ENCODE measurements around the gene NDUFAF2. TPM values are rescaled to one million over a fixed set of nuclear protein-coding genes. Genes with fewer than 3 reads are reported as not detected.

The NDUFAF2 gene
- total RNA-seq, 6 experiments from 2014 or later = 40.4 to 57.3 (median 51.5) TPM

- Mint-ChIP-seq H3K27me3 (ENCODE audit: insufficient read depth) (no peaks in the 10 kb centered on the region), H3K9me3 (no peaks in the 10 kb centered on the region)
- no peak for TF ChIP-seq CTCF (IDR thresholded peaks at IDR 0.05)
These were observed 226.5 kb downstream of the NDUFAF2 start for GRCh38 chr5:61171479-61171878.

GRCh38 chr5:61176631-61177030 is 231.6 kb downstream of the NDUFAF2 start:
- H3K4me1 Mint-ChIP-seq (ENCODE audit: low read depth) = peaks cover 6% of the 10 kb centered on the region; the same call in 1 of the 2 replicates
- no peak for TF ChIP-seq CTCF (IDR thresholded peaks at IDR 0.05)
- no peak overlapping the region for H3K27ac Mint-ChIP-seq
- no peak overlapping the region for H3K4me3 Mint-ChIP-seq
- no peaks in the 10 kb centered on the region; the same call in 1 of the 2 replicates for H3K27me3 Mint-ChIP-seq (ENCODE audit: insufficient read depth)
- no peak for DNase-seq
- H3K9me3 Mint-ChIP-seq = no peaks in the 10 kb centered on the region
- H3K36me3 Mint-ChIP-seq (ENCODE audit: low read depth) = peaks cover 9% of the 10 kb centered on the region; the same call in 1 of the 2 replicates

More at GRCh38 chr5:61171479-61171878, 226.5 kb downstream of the NDUFAF2 start:
- no peaks in the 10 kb centered on the region for H3K4me1 Mint-ChIP-seq (ENCODE audit: low read depth)
- no peak overlapping the region for H3K27ac Mint-ChIP-seq
- DNase-seq = no peak
- H3K4me3 Mint-ChIP-seq = no peak overlapping the region
- H3K36me3 Mint-ChIP-seq (ENCODE audit: low read depth) = no peaks in the 10 kb centered on the region

- H3K27me3 Mint-ChIP-seq (ENCODE audit: insufficient read depth) = no peaks in the 10 kb centered on the region; the same call in 1 of the 2 replicates
- H3K4me1 Mint-ChIP-seq (ENCODE audit: low read depth) = peaks cover 6% of the 10 kb centered on the region; the same call in 1 of the 2 replicates
- no peak overlapping the region for H3K4me3 Mint-ChIP-seq
- no peak overlapping the region for H3K27ac Mint-ChIP-seq
- no peak for TF ChIP-seq CTCF (IDR thresholded peaks at IDR 0.05)
- DNase-seq = no peak
- no peaks in the 10 kb centered on the region for H3K9me3 Mint-ChIP-seq
- H3K36me3 Mint-ChIP-seq (ENCODE audit: low read depth) = peaks cover 9% of the 10 kb centered on the region; the same call in 1 of the 2 replicates
These were observed 232.1 kb downstream of the NDUFAF2 start for GRCh38 chr5:61177070-61177469.

GRCh38 chr5:61177716-61178115 is 232.7 kb downstream of the NDUFAF2 start:
- H3K9me3 Mint-ChIP-seq = no peaks in the 10 kb centered on the region
- no peaks in the 10 kb centered on the region; the same call in 1 of the 2 replicates for H3K27me3 Mint-ChIP-seq (ENCODE audit: insufficient read depth)
- peaks cover 9% of the 10 kb centered on the region; the same call in 1 of the 2 replicates for H3K36me3 Mint-ChIP-seq (ENCODE audit: low read depth)
- peaks cover 6% of the 10 kb centered on the region; the same call in 1 of the 2 replicates for H3K4me1 Mint-ChIP-seq (ENCODE audit: low read depth)
- TF ChIP-seq CTCF (IDR thresholded peaks at IDR 0.05) = no peak
- H3K27ac Mint-ChIP-seq = no peak overlapping the region
- no peak for DNase-seq
- H3K4me3 Mint-ChIP-seq = no peak overlapping the region

GRCh38 chr5:61178702-61179101 is 233.7 kb downstream of the NDUFAF2 start:
- Mint-ChIP-seq H3K27ac (no peak overlapping the region), H3K36me3 (ENCODE audit: low read depth) (peaks cover 9% of the 10 kb centered on the region; the same call in 1 of the 2 replicates), H3K4me1 (ENCODE audit: low read depth) (peaks cover 6% of the 10 kb centered on the region; the same call in 1 of the 2 replicates), H3K4me3 (no peak overlapping the region), H3K9me3 (no peaks in the 10 kb centered on the region), H3K27me3 (ENCODE audit: insufficient read depth) (no peaks in the 10 kb centered on the region; the same call in 1 of the 2 replicates)
- no peak for DNase-seq
- TF ChIP-seq CTCF (IDR thresholded peaks at IDR 0.05) = no peak
